GM12878 (cell line): ENCODE data around the gene MACROD2. TPM values are rescaled to one million over a fixed set of nuclear protein-coding genes. Genes with fewer than 3 reads are reported as not detected.

Experiments used
- ATAC-seq: fragments of 200-7000 bp; cut with Tn5 transposase; 3 replicates; pipeline ENCODE4 v1.9.1; 2020; ENCODE audit warnings: mild to moderate bottlenecking, moderate library complexity
- BruUV-seq: library from RNA; stranded (reverse); fragments of 400-500 nt; replicated peaks from 2 replicates; lab custom pipeline; 2021; lab: Mats Ljungman, UMichigan
- CTCF ChIA-PET: fragments of 300-600 bp; sonication (Branson Sonifier 250); formaldehyde crosslinking; extraction: SDS; loops from one replicate; lab custom pipeline; 2021; ENCODE audit warnings: inconsistent platforms; lab: Yijun Ruan, JAX
- POLR2A ChIA-PET: fragments of 350-600 bp; formaldehyde crosslinking; extraction: SDS; loops from one replicate; lab custom pipeline; 2021; ENCODE audit warnings: inconsistent platforms; lab: Charles Lee
- RAD21 ChIA-PET: fragments of 300-600 bp; sonication (Branson Sonifier 250); formaldehyde crosslinking; loops from one replicate; lab custom pipeline; 2023; ENCODE audit warnings: antibody characterized with exemption; ENCODE audit not compliant: unreplicated experiment; lab: Charles Lee
- SMC1A ChIA-PET: fragments of 300-600 bp; sonication (Branson Sonifier 250); formaldehyde crosslinking; loops from one replicate; lab custom pipeline; 2023; ENCODE audit not compliant: unreplicated experiment, uncharacterized antibody; lab: Charles Lee
- DNase-seq: peaks from one replicate; pipeline ENCODE4 v3.0.0-alpha.2; 2011; ENCODE audit warnings: low read depth, low spot score
- FAIRE-seq: peaks from 3 replicates; lab custom pipeline; 2011; peaks lifted over from hg19 to GRCh38; lab: Jason Lieb, UNC
- H2AFZ ChIP-seq: 2 replicates; pipeline ENCODE4 v1.6.0; 2011; ENCODE audit warnings: low read depth, low read length, control low read depth; ENCODE audit not compliant: control insufficient read depth
- H3K27ac ChIP-seq: 2 replicates; pipeline ENCODE4 v1.5.1; 2011; ENCODE audit warnings: control low read depth; ENCODE audit not compliant: control insufficient read depth, insufficient read depth
- H3K27me3 ChIP-seq, 2 experiments: replicated peaks in 1 of 2; 2 replicates each; pipeline versions ENCODE4 v1.6.0 to v1.6.1; 2011; ENCODE audit warnings: low read length in 1 of 2; ENCODE audit not compliant: control insufficient read depth in 2 of 2, insufficient read depth in 2 of 2
- H3K36me3 ChIP-seq, 2 experiments: 2 replicates each; pipeline ENCODE4 v1.5.1; 2011; ENCODE audit warnings: low read length in 1 of 2; ENCODE audit not compliant: control insufficient read depth in 2 of 2, insufficient read depth in 2 of 2
- H3K4me1 ChIP-seq: 2 replicates; pipeline ENCODE4 v1.6.1; 2011; ENCODE audit warnings: mild to moderate bottlenecking, low read length, moderate library complexity, mixed read lengths; ENCODE audit not compliant: control insufficient read depth, insufficient read depth
- H3K4me2 ChIP-seq: 2 replicates; pipeline ENCODE4 v1.6.0; 2011; ENCODE audit warnings: control low read depth; ENCODE audit not compliant: control insufficient read depth, insufficient read depth
- H3K4me3 ChIP-seq: fragments of 200-600 bp; sonication (generic); 2 replicates; pipeline ENCODE4 v1.5.1; 2016
- H3K79me2 ChIP-seq: 2 replicates; pipeline ENCODE4 v1.6.0; 2011; ENCODE audit warnings: low read length; ENCODE audit not compliant: control insufficient read depth, insufficient read depth
- H3K9ac ChIP-seq: 2 replicates; pipeline ENCODE4 v1.8.0; 2011; ENCODE audit warnings: low read length, control low read depth, mixed read lengths; ENCODE audit not compliant: control insufficient read depth, insufficient read depth
- H3K9me3 ChIP-seq: replicated peaks from 3 replicates; pipeline ENCODE4 v1.5.1; 2011; ENCODE audit warnings: mild to moderate bottlenecking, low read length; ENCODE audit not compliant: control insufficient read depth, insufficient read depth
- H4K20me1 ChIP-seq: 2 replicates; pipeline ENCODE4 v1.6.0; 2011; ENCODE audit not compliant: control insufficient read depth, insufficient read depth
- CEBPB ChIP-seq, 2 experiments: fragments of 150-350 bp in 1 of 2; IDR thresholded peaks; 2 replicates each; pipeline ENCODE4 v1.6.1; 2012 to 2014; ENCODE audit warnings: low read depth in 2 of 2, low read length in 2 of 2, borderline replicate concordance in 1 of 2, inconsistent platforms in 1 of 2
- CREM ChIP-seq: IDR thresholded peaks from 2 replicates; pipeline ENCODE4 v1.6.1; 2014; ENCODE audit warnings: antibody characterized with exemption, low read depth
- E4F1 ChIP-seq: fragments of 450-650 bp; IDR thresholded peaks from 2 replicates; pipeline ENCODE4 v1.6.1; 2018; ENCODE audit warnings: borderline replicate concordance, mild to moderate bottlenecking; ENCODE audit not compliant: partially characterized antibody
- FOXM1 ChIP-seq: IDR thresholded peaks from 2 replicates; pipeline ENCODE4 v1.6.1; 2012; ENCODE audit warnings: low read depth, mild to moderate bottlenecking, inconsistent platforms, low read length, moderate library complexity
- IKZF2 ChIP-seq, 2 experiments: fragments of 450-650 bp; IDR thresholded peaks; 2 replicates each; pipeline ENCODE4 v1.6.1; 2017; ENCODE audit warnings: mild to moderate bottlenecking in 2 of 2, moderate library complexity in 2 of 2
- JUND ChIP-seq: IDR thresholded peaks from 2 replicates; pipeline ENCODE4 v1.6.1; 2012; ENCODE audit warnings: low read depth, mild to moderate bottlenecking, low read length, improper control_type of control experiment, moderate library complexity
- MTA2 ChIP-seq: fragments of 450-650 bp; IDR thresholded peaks from 2 replicates; pipeline ENCODE4 v1.6.1; 2016; ENCODE audit warnings: low read depth, mild to moderate bottlenecking, moderate library complexity
- NKRF ChIP-seq: fragments of 450-650 bp; conservative IDR thresholded peaks from 2 replicates; pipeline ENCODE4 v1.6.1; 2017; ENCODE audit warnings: mild to moderate bottlenecking, moderate library complexity
- NR2C1 ChIP-seq: fragments of 450-650 bp; IDR thresholded peaks from 2 replicates; pipeline ENCODE4 v1.6.1; 2017; ENCODE audit warnings: antibody characterized with exemption, mild to moderate bottlenecking, moderate library complexity
- RFX5 ChIP-seq: IDR thresholded peaks from 2 replicates; pipeline ENCODE4 v1.6.1; 2011; ENCODE audit warnings: low read depth, low read length, improper control_type of control experiment
- SIN3A ChIP-seq: IDR thresholded peaks from 2 replicates; pipeline ENCODE4 v1.6.1; 2012; ENCODE audit warnings: low read depth, low read length, improper control_type of control experiment
- SKIL ChIP-seq: fragments of 450-650 bp; IDR thresholded peaks from 2 replicates; pipeline ENCODE4 v1.6.1; 2017; ENCODE audit warnings: mild to moderate bottlenecking, low read depth, inconsistent platforms; ENCODE audit not compliant: poor library complexity, severe bottlenecking
- TAF1 ChIP-seq: IDR thresholded peaks from 2 replicates; pipeline ENCODE4 v1.6.1; 2011; ENCODE audit warnings: mild to moderate bottlenecking, low read depth, low read length, borderline replicate concordance
- USF1 ChIP-seq: IDR thresholded peaks from 2 replicates; pipeline ENCODE4 v1.6.1; 2011; ENCODE audit warnings: borderline replicate concordance, low read depth, mild to moderate bottlenecking, moderate library complexity, mixed read lengths, low read length; ENCODE audit not compliant: insufficient read depth; ENCODE audit errors: extremely low read length
- ZNF274 ChIP-seq: IDR thresholded peaks from one replicate; pipeline ENCODE4 v1.8.0; 2011; ENCODE audit not compliant: insufficient read length, insufficient read depth
- ZNF384 ChIP-seq: IDR thresholded peaks from 2 replicates; pipeline ENCODE4 v1.6.1; 2012; ENCODE audit warnings: low read depth, mild to moderate bottlenecking, low read length, improper control_type of control experiment, borderline replicate concordance
- in situ Hi-C: fragments of 300-500 bp; cut with MboI; formaldehyde crosslinking; loops from 9 replicates; pipeline ENCODE4 v1.14.3; 2018; ENCODE audit warnings: mixed read lengths
- intact Hi-C: fragments of 100-400 bp; cut with micrococcal nuclease; formaldehyde crosslinking; loops from one replicate; pipeline ENCODE4 v1.14.2; 2022; ENCODE audit not compliant: unreplicated experiment
- polyA plus RNA-seq, 11 experiments: library from polyadenylated mRNA; depleted of rRNA in 4 of 11; unstranded in 6 of 11; stranded (reverse) in 5 of 11; fragments of >200 nt; fragmentation: Nextera tagmentation in 4 of 11; fragmentation: Illumina TruSeq in 1 of 11; extraction: Ambion mirVana in 4 of 11; extraction: Trizol in 1 of 11; gene quantifications; 1 replicate in 1 of 11; 2 replicates in 10 of 11; pipeline versions ENCODE4 v1.2.1 to v1.2.3, GENCODE V29; 2011 to 2016; ENCODE audit warnings: inconsistent platforms in 2 of 11, missing spikeins in 2 of 11, low read depth in 1 of 11
- total RNA-seq, 4 experiments: library from RNA; depleted of rRNA in 3 of 4; stranded (reverse); fragments of >200 nt in 3 of 4; fragmentation: Illumina TruSeq in 1 of 4; extraction: Trizol in 1 of 4; gene quantifications; 2 replicates each; pipeline versions ENCODE4 v1.2.1 to v1.2.3, GENCODE V29; 2013 to 2021

The MACROD2 gene
- total and polyA plus RNA-seq, 10 of the 15 experiments (the other 5 are each of a cell fraction or from before 2014, with no cell fraction given), result 1.1 to 21.5 (median 2.2) TPM

- TF ChIP-seq CREM (no peak), ZNF384 (no peak), NKRF (no peak), ZNF274 (no peak)
- TF ChIP-seq, all 136 proteins: peak for 0
These were observed 1764.8 kb downstream of the MACROD2 start (continued) for GRCh38 chr20:15760001-15760621.

- ChIA-PET POLR2A (no interaction called here), SMC1A (no interaction called here), RAD21 (no interaction called here), CTCF (interaction anchor here (0.7 kb wide), 1 partner anchor 417 kb away, joined by 3 read pairs; no protein-coding TSS in a partner anchor)
- Histone ChIP-seq H3K4me1 (no peaks in the 10 kb centered on the region), H3K9ac (no peak overlapping the region), H3K4me3 (no peak overlapping the region), H3K36me3 (no peaks in the 10 kb centered on the region), H3K79me2 (no peaks in the 10 kb centered on the region), H3K27me3 (peaks cover 0 to 3% of the 10 kb centered on the region in 2 experiments; a peak in 1 of 4 replicates), H4K20me1 (no peaks in the 10 kb centered on the region), H3K27ac (no peak overlapping the region), H3K9me3 (no peaks in the 10 kb centered on the region), H2AFZ (no peak overlapping the region), H3K4me2 (no peak overlapping the region)
- no peak for DNase-seq
- no peak for FAIRE-seq
- no peak for ATAC-seq
- in situ Hi-C loops, result no loop called here
- intact Hi-C loops, result no loop called here
- no TSS peak for BruUV-seq
- TF ChIP-seq SIN3A, result no peak
- TF ChIP-seq TAF1, result no peak
- no peak for TF ChIP-seq FOXM1
- TF ChIP-seq CEBPB (IDR thresholded peaks at IDR 0.05; ENCODE audit: borderline replicate concordance in 1 of 2, low read depth in 2 of 2, low read length in 2 of 2), result no peak
- TF ChIP-seq JUND, result no peak
- no peak for TF ChIP-seq RFX5
- no peak for TF ChIP-seq IKZF2 (IDR thresholded peaks at IDR 0.05)
- no peak for TF ChIP-seq USF1
- TF ChIP-seq NR2C1, result no peak
- no peak for TF ChIP-seq MTA2
- TF ChIP-seq SKIL, result no peak
- TF ChIP-seq E4F1, result no peak
These were observed 1768.0 kb downstream of the MACROD2 start for GRCh38 chr20:15763366-15763765.
